GM21619 (cell line): ENCODE data around the gene GID8.
"Not testable (repeated sequence)": the region's sequence is repeated elsewhere in the genome, so short reads cannot be mapped to it uniquely, and the experiment has no call there.

Experiments used
- ATAC-seq: cut with Tn5 transposase; IDR thresholded peaks from one replicate; pipeline ENCODE4 v1.9.1; 2021; ENCODE audit not compliant: unreplicated experiment

The GID8 gene

DNA sequence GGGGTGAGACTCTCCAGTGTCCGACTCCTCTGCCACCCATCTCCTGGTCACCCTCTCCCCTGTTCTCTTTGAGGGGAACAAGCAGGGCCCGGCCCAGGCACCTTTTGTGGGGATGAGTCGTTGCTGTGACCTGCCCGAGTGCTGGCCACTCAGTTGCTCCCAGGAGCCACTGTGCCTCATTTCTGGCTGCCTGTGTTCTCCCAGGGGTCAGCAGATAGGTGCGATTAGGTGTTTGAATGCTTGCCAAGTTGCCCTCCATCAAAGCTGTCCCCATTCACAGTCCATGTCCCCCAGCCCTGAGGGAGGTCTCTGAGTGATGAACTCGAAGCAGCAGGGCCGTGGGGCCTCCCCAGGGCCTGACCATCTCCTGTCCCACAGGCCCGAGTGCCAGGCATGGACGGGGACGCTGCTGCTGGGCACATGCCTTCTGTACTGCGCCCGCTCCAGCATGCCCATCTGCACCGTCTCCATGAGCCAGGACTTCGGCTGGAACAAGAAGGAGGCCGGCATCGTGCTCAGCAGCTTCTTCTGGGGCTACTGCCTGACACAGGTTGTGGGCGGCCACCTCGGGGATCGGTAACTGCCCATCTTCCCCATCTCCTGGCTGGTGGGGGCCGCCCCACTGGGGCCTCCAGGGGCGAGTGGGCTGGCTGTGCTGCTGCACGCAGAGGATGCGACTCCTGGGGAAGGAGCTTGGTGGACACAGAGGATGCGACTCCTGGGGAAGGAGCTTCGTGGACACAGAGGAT is 18.6 kb downstream of the GID8 start:
- ATAC-seq: no peak

DNA sequence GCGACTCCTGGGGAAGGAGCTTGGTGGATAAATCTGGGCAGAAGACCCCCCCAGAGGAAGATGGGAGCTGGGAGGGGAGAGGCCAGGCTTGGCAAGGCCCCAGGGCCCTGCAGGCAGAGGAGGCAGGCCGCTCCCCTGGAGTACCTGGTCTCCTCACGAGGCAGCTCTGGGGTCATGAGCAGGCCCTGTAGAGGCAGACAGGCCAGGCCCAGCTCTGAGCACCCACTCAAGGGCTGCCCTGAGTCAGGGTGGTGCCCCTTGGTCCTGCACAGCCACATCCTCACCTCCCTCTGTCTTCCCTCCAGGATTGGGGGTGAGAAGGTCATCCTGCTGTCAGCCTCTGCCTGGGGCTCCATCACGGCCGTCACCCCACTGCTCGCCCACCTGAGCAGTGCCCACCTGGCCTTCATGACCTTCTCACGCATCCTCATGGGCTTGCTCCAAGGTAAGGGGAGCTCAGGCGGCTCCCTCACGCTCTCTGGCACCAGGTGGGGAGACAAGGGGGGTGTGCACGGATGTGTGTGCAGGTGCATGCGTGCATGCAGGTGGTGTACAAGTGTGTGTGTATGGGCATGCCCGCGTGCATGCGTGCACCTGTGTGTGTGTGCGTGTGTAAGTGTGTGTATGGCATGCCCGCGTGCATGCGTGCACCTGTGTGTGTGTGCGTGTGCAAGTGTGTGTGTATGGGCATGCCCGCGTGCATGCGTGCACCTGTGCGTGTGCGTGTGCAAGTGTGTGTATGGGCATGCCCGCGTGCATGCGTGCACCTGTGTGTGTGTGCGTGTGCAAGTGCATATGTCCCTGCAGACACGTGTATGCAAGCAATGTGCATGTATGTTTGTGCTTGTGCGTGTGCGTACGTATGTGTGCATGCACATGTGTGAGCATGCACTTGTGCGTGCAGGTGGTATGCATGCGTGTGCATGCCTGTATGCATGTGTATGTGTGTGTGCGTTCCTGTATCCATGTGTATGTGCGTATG is 19.5 kb downstream of the GID8 start:
- no peak for ATAC-seq

DNA sequence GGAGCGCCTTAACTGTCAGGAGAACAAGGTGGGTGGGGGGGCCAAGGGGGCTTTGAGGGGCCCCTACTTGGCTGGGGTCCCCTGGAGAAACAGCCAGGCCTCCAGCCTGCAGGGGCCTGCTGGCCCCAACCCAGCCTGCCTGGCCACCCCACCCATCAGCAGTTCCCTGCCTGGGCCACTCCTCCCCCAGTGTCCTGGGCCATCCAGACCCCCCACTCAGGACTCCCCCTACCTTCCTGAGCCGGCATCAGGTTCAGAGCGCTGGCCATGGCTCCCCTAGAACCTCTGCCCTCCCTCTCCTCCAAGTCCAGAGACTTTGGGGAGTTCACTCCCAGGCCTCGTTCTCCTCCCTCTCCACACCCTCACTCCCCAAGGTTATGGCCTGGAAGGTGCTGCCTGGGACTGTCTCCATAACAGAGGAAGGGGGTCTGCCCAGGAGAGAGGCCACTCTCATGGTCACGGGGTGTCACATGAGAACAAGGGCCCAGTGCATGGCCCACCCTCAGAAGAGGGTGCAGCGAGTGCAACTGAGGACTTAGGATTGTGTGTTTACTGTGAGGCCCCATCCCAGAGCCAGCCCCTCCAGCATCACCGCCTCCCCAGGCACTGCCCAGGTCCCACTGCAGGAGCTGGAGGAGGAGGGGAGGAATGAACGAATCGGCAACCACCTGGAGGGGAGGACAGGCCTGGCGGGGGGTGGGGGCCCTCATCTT is 20.6 kb downstream of the GID8 start:
- no peak for ATAC-seq

DNA sequence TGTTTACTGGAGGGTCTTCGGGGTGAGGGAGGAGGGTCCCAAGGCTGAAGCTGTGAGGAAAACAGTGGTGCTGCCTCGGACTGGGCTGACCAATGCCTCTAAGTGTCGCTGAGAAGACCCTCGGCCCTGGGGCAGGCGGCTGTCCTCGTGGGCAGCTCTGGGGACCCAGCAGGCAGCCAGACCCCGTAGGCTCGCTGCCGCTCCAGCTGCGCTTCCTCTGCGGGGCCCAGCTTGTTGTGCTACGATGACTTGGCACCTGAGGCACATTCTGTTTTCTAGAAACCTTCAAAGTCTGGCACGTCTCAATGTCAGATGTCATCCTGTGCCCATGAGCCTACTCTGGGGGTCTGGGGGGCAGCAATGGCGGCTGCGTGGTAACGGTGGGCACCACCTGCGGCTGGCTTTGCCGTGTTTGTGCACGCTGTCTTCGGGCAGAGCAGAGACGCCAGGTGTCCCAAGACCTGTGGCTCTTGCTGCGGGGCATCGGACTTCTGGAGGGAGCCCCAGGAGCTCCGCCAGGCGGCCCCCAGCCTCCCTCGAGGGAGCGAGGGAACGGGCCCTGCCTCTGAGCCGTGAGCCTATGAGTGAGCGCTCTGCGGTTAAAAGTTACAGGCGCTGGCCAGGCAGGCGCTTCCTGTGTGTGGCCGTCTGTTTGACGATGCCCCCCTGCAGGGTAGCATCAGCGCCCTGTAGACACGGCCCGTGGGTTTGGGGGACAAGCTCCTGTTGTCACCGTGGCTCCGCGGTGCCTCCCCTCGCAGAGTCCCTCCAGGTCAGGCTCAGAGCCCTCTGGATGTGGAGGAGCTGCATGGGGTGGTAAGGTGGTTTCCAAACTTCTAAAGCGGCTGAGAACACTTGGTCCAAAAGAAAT is 21.4 kb downstream of the GID8 start:
- ATAC-seq: no peak

DNA sequence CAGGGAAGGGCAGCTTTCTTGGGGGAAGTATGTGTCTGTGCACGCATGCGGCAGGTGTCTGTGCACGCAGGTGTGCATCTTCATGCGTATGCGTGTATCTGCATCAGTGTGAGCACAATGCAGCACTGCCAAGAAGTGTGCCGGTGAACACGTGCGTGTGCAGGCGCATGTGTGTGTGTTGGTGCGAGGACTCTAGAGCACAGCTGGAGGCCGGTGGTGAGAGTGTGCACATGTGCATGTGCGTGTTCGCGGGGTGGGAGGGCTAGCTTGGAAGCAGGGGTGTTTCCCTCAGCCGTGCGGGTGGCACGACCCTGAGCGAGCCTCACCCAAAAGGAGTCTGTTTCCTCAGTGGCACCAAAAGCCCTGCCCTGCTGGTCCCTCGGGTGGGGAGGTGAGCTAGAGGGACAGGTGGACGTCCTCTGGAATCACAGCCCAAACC is 22.1 kb downstream of the GID8 start:
- ATAC-seq: no peak

DNA sequence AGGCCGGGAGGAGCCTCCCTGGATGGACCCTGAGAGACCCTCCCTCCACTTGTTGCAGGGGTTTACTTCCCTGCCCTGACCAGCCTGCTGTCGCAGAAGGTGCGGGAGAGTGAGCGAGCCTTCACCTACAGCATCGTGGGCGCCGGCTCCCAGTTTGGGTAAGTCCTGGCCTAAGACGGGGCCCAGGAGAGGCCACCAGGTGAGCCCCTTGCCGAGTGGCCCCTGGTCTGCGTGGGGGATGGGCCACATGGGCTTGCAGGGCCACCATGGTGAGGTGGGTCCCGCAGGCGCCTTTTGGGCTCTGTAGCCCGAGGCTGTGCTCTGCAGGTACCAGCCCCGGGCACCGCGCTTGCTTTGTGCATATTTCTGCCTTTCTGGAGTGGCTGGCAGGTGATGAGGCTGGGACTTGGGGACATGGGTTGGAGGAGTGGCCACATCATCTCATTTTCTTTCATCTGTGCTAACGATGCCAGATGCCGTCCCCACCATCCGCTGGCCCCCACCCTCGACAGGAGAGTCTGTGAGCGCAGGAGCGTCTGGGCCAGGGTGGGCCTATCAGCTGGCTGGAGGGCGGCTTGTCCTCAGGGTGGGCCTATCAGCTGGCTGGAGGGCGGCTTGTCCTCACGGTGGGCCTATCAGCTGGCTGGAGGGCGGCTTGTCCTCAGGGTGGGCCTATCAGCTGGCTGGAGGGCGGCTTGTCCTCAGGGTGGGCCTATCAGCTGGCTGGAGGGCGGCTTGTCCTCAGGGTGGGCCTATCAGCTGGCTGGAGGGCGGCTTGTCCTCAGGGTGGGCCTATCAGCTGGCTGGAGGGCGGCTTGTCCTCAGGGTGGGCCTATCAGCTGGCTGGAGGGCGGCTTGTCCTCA is 22.7 kb downstream of the GID8 start:
- not testable (repeated sequence) for ATAC-seq

DNA sequence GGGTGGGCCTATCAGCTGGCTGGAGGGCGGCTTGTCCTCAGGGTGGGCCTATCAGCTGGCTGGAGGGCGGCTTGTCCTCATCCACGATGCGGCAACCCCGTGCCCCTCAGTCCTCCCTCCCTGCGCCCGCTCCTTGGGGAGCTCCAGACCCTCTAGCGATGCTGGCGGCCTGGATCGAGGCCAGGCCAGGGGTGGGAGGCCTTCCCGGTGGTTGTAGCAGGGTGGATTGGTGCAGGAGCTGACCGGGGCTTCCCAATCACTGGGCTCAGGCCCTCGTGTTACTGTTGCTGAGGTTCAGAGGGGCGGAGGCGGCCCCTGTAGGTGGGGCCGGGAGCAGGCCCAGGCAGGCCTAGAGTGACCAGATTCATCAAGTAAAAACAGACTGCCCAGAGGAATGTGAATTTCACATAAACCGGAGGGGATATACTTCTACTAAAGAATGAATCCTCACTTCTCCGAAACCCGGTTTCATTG is 23.4 kb downstream of the GID8 start:
- no peak for ATAC-seq

DNA sequence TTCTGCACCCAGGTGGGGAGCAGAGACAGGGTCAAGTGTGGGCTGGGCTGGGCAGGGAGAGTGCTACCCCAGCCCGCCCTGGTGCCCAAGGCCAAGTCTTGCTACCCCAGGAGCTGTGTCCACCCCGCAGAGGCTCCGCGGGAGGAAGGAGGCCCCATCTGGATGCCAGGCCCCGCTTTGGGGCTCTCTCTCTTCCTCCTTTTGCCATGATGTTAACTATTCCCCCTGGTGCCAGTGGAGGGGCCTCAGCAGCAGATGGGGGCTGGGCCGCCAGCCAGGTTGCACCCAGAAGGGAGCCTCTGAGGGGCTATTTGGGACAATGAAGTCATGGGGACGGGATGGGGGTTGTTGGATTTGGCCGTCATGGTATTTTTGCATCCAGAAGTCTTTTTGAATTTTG is 23.9 kb downstream of the GID8 start:
- ATAC-seq: no peak

DNA sequence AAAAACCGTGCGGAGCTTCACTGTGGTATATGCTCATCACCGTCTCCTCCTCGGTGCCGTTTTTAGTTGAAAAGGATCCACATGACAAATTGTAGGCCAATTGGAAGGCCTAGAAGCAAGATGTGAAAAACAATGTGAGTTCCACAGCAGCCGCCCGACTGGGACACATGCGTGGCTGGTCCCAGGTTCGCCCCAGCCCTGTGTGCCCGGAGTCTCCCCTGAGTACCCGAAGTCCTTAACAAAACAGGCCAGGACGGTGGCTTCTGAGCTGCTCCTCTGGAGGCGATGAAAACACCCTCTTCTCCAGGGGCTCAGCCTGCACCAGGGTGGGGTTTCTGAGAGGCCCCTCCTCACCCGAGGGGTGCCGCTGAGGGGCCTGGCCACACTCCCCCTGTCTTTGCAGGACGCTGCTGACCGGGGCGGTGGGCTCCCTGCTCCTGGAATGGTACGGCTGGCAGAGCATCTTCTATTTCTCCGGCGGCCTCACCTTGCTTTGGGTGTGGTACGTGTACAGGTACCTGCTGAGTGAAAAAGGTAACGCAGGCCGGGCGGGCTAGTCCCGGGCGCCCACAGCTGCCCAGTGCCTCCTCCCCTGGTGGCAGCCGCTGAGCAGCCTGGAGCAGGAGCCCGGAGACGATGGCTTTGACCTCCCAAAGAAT is 24.4 kb downstream of the GID8 start:
- ATAC-seq: no peak

DNA sequence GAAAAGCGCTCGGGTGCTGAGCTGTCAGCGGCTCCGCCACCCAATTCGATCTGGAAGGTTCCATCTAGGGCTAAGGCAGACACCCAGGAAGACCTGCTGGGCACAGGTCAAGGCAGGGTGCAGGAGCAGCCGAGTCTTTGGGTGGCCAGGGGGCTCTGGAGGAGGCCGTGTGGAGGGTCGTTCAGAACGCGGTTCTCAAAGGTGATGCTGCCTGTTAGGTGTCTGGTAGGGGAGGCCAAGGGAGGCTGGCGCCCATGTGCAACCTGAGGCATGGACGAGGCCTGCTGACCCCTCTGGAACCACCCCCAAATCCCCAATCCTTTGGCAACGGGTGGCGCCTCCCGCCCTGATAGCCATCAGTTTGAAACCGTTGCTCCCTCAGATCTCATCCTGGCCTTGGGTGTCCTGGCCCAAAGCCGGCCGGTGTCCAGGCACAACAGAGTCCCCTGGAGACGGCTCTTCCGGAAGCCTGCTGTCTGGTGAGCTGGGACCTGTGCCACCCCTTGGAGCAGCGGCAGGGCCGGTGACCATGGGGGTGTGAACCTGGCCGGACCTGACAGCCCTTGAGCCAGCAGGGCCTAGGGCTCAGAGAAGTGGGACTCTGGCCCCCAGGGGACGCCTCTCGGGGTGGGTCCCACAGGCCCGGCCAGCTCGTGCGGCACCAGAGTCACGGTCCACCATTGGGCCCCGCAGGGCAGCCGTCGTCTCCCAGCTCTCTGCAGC is 25.1 kb downstream of the GID8 start:
- no peak for ATAC-seq

DNA sequence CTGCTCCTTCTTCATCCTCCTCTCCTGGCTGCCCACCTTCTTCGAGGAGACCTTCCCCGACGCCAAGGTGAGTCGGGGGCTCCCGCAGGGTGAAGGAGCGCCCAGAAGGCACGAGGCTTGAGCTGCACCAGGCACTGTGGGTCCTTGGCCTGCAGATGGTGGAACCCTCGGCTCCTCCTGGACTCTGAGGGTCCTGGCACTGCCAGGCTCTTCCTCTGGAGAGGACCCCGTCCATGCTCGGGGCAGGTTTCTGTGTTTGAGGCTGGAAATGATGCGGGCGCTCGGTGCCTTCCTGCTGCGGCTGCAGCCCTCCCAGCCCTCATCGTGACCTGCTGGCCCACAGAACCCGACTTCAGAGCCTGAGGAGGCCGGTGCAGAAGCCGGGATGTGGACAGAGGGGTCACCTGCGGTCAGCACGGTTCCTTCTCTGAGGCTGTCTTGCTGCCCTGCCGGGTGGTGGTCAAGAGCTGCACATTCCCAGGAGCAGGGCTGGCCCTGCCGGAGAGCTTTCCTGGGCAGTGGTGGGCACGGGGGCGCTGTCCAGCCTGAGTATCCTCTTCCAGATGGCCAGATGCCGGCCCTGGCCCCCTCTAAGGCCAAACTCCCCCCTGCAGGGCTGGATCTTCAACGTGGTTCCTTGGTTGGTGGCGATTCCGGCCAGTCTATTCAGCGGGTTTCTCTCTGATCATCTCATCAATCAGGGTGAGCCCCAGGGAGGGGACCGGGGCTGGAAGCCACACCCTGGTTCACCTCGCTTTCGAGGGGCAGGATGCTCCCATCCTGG is 25.9 kb downstream of the GID8 start:
- ATAC-seq: no peak

DNA sequence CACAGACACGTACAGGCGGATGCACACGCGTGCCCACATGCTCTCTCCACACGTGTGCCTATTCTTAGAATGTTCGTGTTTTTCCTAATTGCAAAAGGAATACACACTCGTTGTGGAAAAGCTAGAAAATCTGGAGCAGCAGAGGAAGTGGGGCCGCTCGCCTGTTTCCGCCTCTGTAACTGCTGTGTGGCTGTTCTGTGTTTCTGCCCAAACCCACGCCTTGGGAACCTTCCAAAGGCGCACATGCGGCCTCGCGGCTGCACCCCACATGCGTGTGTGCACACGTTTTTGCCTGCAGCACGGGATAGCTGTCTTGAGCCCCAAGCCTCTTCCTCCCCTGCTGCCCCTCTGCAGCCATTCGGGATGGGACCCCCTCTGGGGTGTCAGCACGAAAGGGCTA is 26.8 kb downstream of the GID8 start:
- no peak for ATAC-seq

DNA sequence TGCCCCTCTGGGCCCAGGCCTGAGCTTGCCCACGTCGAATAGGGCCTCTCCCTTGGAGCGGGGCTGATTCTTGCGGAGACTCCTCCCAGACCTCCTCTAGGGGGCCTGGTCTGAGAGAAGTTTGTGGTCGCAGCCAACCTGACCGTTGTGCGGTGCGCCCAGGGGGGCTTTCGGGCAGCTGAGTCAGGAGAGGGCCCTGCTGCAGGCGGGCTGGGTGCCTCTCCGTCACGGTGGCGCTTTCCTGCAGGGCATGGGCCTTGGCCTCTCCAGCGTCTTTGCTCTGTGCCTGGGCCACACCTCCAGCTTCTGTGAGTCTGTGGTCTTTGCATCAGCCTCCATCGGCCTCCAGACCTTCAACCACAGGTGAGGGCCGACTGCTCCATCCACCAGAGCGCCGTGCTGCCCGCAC is 27.4 kb downstream of the GID8 start:
- no peak for ATAC-seq

DNA sequence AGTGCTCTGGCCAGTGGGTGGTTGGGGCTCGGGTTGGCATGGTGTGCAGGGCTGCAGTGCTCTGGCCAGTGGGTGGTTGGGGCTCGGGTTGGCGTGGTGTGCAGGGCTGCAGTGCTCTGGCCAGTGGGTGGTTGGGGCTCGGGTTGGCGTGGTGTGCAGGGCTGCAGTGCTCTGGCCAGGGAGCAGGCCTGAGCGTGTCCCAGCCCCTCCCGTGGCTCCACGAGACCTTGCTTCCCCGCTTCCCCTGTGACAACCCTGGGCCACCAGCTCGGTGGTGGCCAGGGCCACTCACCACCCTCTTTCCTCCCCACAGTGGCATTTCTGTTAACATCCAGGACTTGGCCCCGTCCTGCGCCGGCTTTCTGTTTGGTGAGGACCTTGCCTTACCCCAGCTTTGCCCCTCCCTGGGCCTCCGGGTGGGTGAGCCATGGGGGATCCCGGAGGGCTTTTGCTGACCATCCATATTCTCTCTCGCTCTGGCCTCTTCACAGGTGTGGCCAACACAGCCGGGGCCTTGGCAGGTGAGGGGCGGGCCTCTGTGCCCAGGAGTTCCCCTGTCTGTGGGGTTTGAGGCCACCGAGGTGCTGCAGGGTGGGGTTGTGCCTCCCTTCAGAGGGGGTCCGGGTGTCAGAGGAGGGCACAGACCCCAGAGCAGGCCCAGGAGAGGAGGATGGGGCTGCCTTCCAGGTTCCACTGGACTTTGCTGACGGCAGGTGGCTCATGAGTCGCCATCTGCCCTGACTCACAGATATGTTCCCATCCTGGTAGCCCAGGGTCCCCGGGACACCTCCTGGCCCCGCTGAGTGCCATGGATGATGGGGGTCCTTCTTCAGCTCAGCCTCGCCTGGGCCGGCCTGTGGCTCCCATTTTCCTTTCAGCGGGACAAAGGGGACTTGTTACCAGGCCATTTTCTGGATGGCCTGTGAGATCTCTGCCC is 28.5 kb downstream of the GID8 start:
- no peak for ATAC-seq

DNA sequence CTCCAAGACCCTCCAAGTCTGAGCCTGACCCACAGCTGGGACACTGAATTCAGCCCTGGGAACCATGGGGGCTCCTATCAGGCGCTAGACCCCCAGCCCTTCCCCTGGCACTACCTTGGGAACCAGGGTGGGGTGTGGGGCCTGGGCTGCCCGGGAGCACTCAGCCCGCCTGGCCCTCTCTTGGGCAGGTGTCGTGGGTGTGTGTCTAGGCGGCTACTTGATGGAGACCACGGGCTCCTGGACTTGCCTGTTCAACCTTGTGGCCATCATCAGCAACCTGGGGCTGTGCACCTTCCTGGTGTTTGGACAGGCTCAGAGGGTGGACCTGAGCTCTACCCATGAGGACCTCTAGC is 29.2 kb downstream of the GID8 start:
- ATAC-seq: no peak

DNA sequence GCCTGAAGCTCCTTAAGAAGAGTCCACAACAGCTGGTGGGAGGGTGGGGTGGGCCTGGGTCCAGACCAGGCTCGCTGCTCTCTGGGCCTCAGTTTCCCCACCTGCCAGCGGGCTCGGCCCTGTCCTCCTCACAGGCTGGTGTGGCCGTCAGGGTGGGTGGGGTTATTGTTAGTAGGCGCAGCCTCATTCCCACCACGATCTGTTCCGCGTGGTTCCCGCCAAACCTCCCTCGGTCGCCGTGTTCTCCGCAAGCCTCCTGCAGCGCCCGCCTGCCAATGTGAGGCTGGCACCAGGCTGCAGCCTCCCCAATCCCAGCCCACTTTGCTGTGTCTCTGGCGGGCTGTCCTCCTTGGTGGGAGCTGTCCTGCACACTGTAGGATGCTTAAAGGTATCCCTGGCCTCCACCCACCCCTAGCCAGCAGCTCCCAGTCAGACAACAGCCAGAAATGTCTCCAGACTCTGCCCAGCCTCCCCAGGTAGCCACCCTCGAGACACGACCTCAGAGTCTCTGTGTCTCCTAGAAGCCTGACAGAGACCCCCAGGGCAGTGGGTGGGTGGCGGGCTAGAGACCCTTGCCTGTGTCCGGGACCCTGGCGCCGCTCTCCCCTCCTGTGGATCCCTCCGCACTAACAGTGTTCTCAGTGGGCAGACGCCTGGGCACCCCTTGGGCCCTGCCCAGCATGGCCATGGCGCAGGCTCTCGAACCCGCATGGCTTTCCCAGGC is 29.8 kb downstream of the GID8 start:
- no peak for ATAC-seq
